OCI-LY7 (cell line): ENCODE measurements around the gene MACF1.

Source experiments
- CTCF ChIP-seq: fragments of 200-600 bp; sonication (generic); conservative IDR thresholded peaks from 2 replicates; pipeline ENCODE4 v1.5.1; 2014; ENCODE audit warnings: mild to moderate bottlenecking, antibody characterized with exemption, low read length, moderate library complexity, mixed read lengths
- EZH2phosphoT487 ChIP-seq: fragments of 200-600 bp; sonication (generic); IDR thresholded peaks from 2 replicates; pipeline ENCODE4 v1.6.1; 2018; ENCODE audit warnings: low read depth, borderline replicate concordance, mild to moderate bottlenecking, mixed run types, antibody characterized with exemption, low read length, moderate library complexity, mixed read lengths

GRCh38 chr1:39453603-39454002, 249.1 kb downstream of the MACF1 start:
- TF ChIP-seq CTCF (no peak), EZH2phosphoT487 (no peak)
